ENCODE results near the gene SFTPA2.
"Not testable (repeated sequence)": the region's sequence is repeated elsewhere in the genome, so short reads cannot be mapped to it uniquely, and the experiment has no call there.

The SFTPA2 gene

DNA sequence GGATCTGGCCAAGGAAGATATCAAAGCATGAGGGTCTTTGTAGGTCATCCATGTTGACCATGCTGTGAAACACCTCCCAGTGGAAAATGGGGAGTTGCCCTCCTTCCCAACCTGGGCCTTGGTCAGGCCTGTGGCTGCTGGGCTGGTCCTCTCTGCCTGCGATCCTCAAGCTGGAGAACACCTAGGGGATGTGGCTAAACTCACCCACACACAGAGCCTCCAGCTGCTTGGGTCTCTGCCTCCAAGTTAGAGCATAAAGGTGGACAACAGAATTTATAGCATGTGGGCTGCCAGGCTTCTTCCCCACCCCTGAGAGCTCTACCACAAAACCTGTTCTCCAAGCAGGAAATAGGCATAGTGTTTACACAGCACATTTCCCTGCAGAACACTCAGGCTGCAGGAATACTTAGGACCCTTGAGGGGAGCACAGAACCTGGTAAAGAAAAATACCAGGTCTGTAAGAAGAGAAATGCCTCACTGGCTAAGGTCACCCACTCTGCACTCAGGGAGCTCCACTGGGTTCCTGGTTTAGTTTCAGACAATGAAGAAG lies at the start of gene SFTPA2:
SFTPA2 (minus strand) TSS at position 248 of the 550 bp plus-strand sequence. CDS start 924 bp downstream, outside the sequence.
- DNase-seq = no peak

DNA sequence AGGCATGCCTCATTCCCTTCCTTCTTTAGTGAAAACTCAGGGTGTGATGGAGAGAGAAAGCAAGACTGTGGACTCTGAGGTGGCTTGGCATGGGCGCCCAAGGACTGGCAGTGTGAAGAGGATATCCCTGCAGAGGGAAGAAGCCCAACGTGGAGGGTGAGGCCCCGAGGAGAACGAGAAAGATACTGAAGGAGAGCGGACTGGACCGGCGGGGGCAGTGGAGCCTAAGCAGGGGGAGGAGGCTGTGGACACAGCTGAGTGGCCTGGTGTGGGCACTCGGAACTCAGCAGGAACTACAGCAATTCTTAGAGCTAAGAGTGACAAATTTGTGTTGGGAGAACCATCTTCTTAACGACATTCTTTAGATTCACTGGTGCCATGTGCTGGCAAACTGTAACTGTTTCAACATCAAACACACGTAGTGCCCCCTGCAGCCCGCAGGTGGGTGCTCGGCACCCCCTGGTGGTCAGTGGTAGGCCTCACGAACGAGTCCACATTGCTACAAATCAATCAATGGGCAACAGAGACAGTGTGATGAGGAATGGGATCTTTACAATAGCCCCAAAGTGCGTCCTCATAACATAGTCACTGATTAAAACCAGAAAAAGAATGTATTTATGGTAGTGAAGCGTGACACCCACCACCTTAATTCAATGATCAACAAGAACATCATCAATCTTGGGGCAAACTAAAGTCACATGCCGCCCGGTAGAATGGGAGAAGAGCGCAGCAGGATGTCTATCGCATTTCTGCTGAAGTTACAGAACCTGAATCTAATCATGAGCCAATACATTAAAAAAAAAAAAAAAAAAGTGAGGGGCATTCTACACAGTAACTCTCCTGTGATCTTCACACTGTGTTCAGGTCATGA lies 48.5 kb upstream of the SFTPA2 start:
- no peak for DNase-seq

DNA sequence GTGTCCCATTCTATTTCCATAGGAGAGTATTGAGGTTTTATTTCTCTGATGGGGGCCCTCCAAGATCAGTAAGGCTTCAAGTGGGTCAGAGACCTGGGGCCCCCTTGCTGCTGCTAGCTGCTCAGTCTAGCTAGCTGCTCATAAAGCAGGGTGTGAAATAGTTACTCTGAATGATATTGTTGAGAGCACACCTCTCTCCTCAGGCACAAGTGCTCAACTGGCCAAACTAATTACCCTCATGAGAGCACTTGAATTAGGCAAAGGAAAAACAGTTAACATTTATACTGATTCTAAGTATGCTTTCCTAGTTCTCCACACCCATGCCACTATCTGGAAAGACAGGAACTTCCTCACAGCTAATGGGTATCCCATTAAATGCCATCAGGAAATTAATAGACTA lies 45.1 kb upstream of the SFTPA2 start:
- no peak for DNase-seq

DNA sequence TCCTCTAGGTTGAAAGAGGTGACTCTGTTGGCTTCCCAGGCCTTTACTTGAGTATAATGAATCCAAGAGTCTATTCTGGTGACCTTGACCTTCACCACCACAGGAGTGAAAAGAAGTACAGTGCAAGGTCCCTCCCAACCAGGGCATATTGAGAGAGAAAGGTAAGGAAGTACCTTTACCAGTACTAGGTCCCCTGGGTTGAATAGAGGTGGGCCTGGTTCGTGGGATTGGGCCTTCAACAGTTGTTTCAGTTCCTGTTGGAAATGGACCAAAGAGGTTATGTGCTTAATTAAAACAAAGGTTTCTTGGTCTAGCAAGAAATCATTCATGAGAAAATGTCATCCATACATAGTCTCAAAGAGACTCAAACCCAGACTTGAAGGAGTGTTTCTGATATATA lies 44.1 kb upstream of the SFTPA2 start:
- DNase-seq = no peak

- no peak for DNase-seq
Measured at GRCh38 chr10:79602953-79603352, 42.7 kb upstream of the SFTPA2 start.

- DNase-seq = no peak
Measured at GRCh38 chr10:79601939-79602338, 41.7 kb upstream of the SFTPA2 start.

DNA sequence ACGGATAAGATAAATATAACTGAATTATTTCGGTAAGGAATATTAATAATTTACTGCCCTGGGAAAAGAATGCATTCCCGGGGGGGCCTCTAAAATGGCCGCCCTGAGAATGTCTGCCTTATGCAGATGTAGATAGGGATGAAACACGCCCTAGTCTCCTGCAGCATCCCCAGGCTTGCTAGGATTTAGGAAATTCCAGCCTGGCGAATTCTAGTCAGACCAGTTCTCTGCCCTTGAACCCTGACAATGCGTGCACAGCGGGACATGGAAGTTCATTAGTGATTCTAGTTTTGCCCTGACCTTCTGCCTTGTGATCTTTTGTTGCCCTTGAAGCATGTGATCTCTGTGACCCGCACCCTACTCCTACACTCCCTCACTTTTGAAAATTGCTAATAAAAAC lies 39.4 kb upstream of the SFTPA2 start:
- DNase-seq = not testable (repeated sequence)

DNA sequence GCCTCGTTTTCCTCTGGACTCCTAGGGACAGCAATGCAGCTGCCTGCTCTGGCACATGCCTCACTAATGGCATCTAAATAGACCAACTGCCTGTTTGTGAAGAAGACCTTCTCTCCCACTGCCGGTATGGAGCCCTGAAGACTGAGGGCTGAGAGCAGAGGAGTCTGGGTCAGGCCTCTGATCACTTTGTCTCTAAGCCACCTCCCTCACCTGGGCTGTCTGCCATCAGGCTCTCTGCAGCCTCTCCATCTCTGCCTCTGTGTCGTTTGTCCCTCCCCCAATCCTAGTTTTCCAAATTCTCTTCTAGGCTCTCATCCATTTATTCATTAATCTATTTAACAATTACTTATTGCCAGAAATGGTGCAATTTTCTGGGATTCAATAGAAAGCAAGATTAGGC lies 35.3 kb upstream of the SFTPA2 start:
- DNase-seq = no peak

- DNase-seq = not testable (repeated sequence)
Measured at GRCh38 chr10:79594565-79594964, 34.4 kb upstream of the SFTPA2 start.

GRCh38 chr10:79593377-79593776 lies 33.2 kb upstream of the SFTPA2 start:
- DNase-seq = no peak

DNA sequence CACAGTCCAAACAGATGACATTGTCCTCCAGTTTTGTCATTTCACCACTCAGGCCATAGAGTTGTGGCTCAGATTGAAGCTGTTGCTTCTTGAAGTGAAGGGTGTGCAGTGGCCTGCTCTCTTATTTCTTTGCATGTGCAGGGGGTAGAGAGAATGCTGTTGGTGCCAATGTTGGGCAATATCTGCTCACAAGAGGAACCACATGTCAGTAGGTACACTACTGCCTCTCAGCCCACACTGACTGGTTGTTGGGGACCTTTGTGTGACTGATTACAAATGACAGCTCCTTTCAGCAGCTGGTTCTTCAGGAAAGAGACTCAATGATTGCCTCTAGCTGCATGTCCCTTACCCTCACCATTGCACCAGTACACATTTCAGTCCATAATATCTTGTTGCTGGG lies 28.6 kb upstream of the SFTPA2 start:
- DNase-seq = no peak

GRCh38 chr10:79586933-79587332 lies 26.7 kb upstream of the SFTPA2 start:
- no peak for DNase-seq

DNA sequence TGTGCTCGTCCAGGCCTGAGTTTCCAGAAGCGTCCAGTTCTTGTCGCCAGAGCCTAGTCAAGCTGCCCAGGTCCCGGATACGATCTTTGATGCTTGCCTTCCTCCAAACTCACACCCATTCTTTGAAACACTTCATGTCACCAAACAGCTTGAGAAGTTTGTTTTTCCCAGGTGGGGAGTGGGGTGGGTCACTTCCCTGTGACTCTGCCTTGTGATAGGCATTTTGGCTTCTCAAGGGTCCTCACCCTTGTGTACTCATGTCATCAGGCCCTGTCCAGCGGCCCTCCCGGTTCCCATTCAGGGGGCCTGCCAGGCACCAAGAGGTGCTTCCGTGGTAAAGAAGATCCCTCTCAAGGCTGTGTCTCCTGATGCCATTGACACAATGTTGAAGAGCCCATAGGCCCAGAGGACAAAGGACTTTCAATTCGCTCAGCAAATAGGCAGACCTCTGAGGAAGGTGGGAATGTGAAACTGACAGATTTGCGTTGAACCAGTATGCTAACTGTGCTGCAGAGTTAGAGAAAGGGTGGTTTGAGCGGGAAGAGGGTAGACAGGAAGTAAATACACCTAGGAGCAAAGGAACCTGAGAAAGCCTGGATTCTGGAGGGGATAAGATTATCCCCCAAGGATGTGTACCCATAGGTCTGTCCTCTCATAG lies 25.8 kb upstream of the SFTPA2 start:
- no peak for DNase-seq

- DNase-seq = no peak
Measured at GRCh38 chr10:79583488-79584024, 23.3 kb upstream of the SFTPA2 start.

DNA sequence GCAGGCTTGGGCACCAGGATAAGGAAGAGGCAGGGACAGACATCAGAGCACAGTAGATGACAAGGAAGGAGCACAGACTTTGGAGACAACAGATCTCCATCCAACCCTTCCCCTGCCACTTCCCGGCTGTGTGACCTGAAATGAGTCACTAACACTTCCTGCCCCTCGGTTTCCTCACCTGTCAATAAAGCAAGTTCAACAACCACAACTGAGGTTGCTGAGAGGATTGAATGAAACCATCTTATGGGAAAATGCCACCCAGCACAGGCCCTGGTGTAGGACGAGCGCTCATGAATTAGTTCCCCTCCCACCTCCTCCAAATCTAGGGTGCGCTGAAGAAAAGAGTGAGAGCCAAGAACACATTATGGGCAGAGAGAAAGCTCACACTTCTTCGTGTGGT lies 22.7 kb upstream of the SFTPA2 start:
- not testable (repeated sequence) for DNase-seq

DNA sequence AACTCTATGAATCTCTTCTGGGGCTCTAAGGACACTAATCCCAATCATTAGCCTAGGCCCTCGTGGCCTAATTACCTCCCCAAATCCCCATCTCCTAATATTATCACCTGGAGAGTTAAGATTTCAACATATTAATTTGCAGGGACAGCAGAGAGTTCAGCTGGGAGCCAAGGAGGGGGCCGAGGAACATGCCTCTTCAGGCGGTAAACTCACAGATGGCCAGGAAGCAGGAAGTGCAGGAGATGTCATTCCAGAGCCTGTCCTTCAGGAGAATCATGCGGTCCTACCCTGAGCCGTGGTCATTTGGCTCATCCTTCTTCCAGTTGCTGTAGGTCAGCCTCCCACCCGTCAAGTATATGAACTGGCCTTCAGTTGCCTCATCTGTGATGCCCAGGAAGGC lies 21.9 kb upstream of the SFTPA2 start:
- no peak for DNase-seq

GRCh38 chr10:79581044-79581443 lies 20.8 kb upstream of the SFTPA2 start:
- DNase-seq = no peak

- DNase-seq = no peak
Measured at GRCh38 chr10:79579361-79579760, 19.2 kb upstream of the SFTPA2 start.

GRCh38 chr10:79570624-79571023 lies 10.4 kb upstream of the SFTPA2 start:
- DNase-seq = not testable (repeated sequence)

- DNase-seq = no peak
Measured at GRCh38 chr10:79563426-79563825, 3.2 kb upstream of the SFTPA2 start.

GRCh38 chr10:79562135-79562756 lies 2.0 kb upstream of the SFTPA2 start:
- no peak for DNase-seq

- DNase-seq = no peak
Measured at GRCh38 chr10:79561257-79561656, 1.1 kb upstream of the SFTPA2 start.

DNA sequence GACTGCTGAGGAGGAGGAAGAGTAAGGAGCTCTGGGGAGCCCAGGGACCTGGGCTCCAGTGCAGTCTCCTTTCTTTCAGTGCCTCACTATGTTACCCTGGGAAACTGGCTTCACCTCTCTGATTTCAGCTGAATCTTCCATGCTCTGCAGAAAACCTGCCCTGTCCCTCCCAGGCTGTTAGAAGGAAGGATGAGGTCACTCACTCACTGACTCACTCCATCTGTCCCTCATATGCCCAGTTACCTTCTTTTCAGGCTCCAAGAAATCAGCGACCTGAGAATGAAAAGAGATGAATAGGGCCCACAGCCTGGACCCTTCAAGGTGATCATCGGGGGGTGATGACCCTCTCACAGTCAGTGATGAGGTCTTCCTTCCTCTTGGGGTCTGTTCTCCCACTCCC lies 481 bp downstream of the SFTPA2 start:
- no peak for DNase-seq
